ENCODE measurements around the gene PTPRG. TPM values are rescaled to one million over a fixed set of nuclear protein-coding genes. Genes with fewer than 3 reads are reported as not detected.

Gene PTPRG
- total RNA-seq, 1 donor from 2014 or later: 39.6 TPM

GRCh38 chr3:61730577-61731231 lies 169.3 kb downstream of the PTPRG start:
- H3K27ac ChIP-seq (ENCODE audit: low read depth, low read length): no peak overlapping the region
- no peak overlapping the region for H3K9ac ChIP-seq (ENCODE audit: low read length)
- DNase-seq (ENCODE audit: low read depth): no peak
- H4K20me1 ChIP-seq (ENCODE audit: insufficient read depth, low read length): peaks cover 44% of the 10 kb centered on the region
- Mint-ChIP-seq H3K4me1 (ENCODE audit: low read depth, unreplicated experiment) (peaks cover 5% of the 10 kb centered on the region), H3K36me3 (ENCODE audit: low read depth, unreplicated experiment) (no peaks in the 10 kb centered on the region), H3K27me3 (ENCODE audit: low read depth, unreplicated experiment) (no peaks in the 10 kb centered on the region), H3K27ac (ENCODE audit: unreplicated experiment) (no peak overlapping the region), H3K4me3 (ENCODE audit: unreplicated experiment) (no peak overlapping the region), H3K9me3 (ENCODE audit: unreplicated experiment) (no peaks in the 10 kb centered on the region)
- H3K4me3 ChIP-seq (ENCODE audit: insufficient read depth, low read depth, low read length): no peak overlapping the region
- H2AFZ ChIP-seq (ENCODE audit: low read depth, low read length): no peak overlapping the region
- H3K4me2 ChIP-seq (ENCODE audit: low read length): no peak overlapping the region
- FAIRE-seq: peak; percentile 5
- peaks cover 5% of the 10 kb centered on the region for H3K79me2 ChIP-seq (ENCODE audit: insufficient read depth, low read length)
- no peaks in the 10 kb centered on the region for H3K9me3 ChIP-seq (ENCODE audit: insufficient read depth, low read depth, low read length)
- TF ChIP-seq, protein P1, sequence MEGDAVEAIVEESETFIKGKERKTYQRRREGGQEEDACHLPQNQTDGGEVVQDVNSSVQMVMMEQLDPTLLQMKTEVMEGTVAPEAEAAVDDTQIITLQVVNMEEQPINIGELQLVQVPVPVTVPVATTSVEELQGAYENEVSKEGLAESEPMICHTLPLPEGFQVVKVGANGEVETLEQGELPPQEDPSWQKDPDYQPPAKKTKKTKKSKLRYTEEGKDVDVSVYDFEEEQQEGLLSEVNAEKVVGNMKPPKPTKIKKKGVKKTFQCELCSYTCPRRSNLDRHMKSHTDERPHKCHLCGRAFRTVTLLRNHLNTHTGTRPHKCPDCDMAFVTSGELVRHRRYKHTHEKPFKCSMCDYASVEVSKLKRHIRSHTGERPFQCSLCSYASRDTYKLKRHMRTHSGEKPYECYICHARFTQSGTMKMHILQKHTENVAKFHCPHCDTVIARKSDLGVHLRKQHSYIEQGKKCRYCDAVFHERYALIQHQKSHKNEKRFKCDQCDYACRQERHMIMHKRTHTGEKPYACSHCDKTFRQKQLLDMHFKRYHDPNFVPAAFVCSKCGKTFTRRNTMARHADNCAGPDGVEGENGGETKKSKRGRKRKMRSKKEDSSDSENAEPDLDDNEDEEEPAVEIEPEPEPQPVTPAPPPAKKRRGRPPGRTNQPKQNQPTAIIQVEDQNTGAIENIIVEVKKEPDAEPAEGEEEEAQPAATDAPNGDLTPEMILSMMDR (IDR thresholded peaks at IDR 0.05; ENCODE audit: insufficient read depth, low read depth, low read length): no peak
- no peak for TF ChIP-seq EZH2 (IDR thresholded peaks at IDR 0.05; ENCODE audit: insufficient read depth, low read length)
- no peaks in the 10 kb centered on the region for H3K27me3 ChIP-seq (ENCODE audit: insufficient read depth, low read length)
- no peaks in the 10 kb centered on the region for H3K36me3 ChIP-seq (ENCODE audit: insufficient read depth, low read length)
- H3K4me1 ChIP-seq (ENCODE audit: insufficient read depth, low read length): peaks cover 6% of the 10 kb centered on the region

GRCh38 chr3:61733000-61733399 lies 171.6 kb downstream of the PTPRG start:
- DNase-seq (ENCODE audit: low read depth) (no peak), FAIRE-seq (no peak)
- no peak overlapping the region for H2AFZ ChIP-seq (ENCODE audit: low read depth, low read length)
- no peaks in the 10 kb centered on the region for H3K27me3 Mint-ChIP-seq (ENCODE audit: low read depth, unreplicated experiment)
- H3K36me3 ChIP-seq (ENCODE audit: insufficient read depth, low read length): no peaks in the 10 kb centered on the region
- no peak overlapping the region for H3K9ac ChIP-seq (ENCODE audit: low read length)
- no peaks in the 10 kb centered on the region for H3K9me3 Mint-ChIP-seq (ENCODE audit: unreplicated experiment)
- no peaks in the 10 kb centered on the region for H3K9me3 ChIP-seq (ENCODE audit: insufficient read depth, low read depth, low read length)
- no peak overlapping the region for H3K27ac Mint-ChIP-seq (ENCODE audit: unreplicated experiment)
- peaks cover 37% of the 10 kb centered on the region for H4K20me1 ChIP-seq (ENCODE audit: insufficient read depth, low read length)
- no peaks in the 10 kb centered on the region for H3K36me3 Mint-ChIP-seq (ENCODE audit: low read depth, unreplicated experiment)
- H3K27me3 ChIP-seq (ENCODE audit: insufficient read depth, low read length): no peaks in the 10 kb centered on the region
- no peaks in the 10 kb centered on the region for H3K4me1 ChIP-seq (ENCODE audit: insufficient read depth, low read length)
- no peak overlapping the region for H3K4me3 ChIP-seq (ENCODE audit: insufficient read depth, low read depth, low read length)
- peaks cover 2% of the 10 kb centered on the region for H3K4me1 Mint-ChIP-seq (ENCODE audit: low read depth, unreplicated experiment)
- no peak overlapping the region for H3K4me3 Mint-ChIP-seq (ENCODE audit: unreplicated experiment)
- no peak overlapping the region for H3K4me2 ChIP-seq (ENCODE audit: low read length)
- H3K27ac ChIP-seq (ENCODE audit: low read depth, low read length): no peak overlapping the region
- no peak for TF ChIP-seq EZH2 (IDR thresholded peaks at IDR 0.05; ENCODE audit: insufficient read depth, low read length)
- TF ChIP-seq, protein P1 (IDR thresholded peaks at IDR 0.05; ENCODE audit: insufficient read depth, low read depth, low read length): no peak
- H3K79me2 ChIP-seq (ENCODE audit: insufficient read depth, low read length): no peaks in the 10 kb centered on the region

DNA sequence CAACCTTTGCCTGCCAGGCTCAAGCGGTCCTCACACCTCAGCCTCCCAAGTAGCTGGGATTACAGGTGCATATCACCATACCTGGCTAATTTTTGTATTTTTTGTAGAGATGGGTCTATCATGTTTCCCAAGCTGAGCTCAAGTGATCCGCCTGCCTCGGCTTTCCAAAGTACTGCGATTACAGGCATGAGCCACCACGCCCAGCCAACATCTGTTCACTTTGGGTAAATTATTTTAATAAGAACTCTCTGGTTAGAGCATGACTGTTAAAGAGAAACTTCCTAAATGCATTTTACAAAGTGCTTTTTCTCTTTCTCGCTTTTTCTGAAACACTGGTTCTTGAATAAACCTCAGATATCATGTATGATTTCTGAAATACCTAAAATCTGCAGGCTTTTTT lies 172.5 kb downstream of the PTPRG start:
- no peaks in the 10 kb centered on the region for H3K27me3 Mint-ChIP-seq (ENCODE audit: low read depth, unreplicated experiment)

More for the DNA sequence above, 172.5 kb downstream of the PTPRG start:
- Histone ChIP-seq H3K4me1 (ENCODE audit: insufficient read depth, low read length) (no peaks in the 10 kb centered on the region), H3K4me3 (ENCODE audit: insufficient read depth, low read depth, low read length) (no peak overlapping the region), H3K36me3 (ENCODE audit: insufficient read depth, low read length) (no peaks in the 10 kb centered on the region), H4K20me1 (ENCODE audit: insufficient read depth, low read length) (peaks cover 34% of the 10 kb centered on the region), H3K27me3 (ENCODE audit: insufficient read depth, low read length) (no peaks in the 10 kb centered on the region), H3K79me2 (ENCODE audit: insufficient read depth, low read length) (no peaks in the 10 kb centered on the region), H2AFZ (ENCODE audit: low read depth, low read length) (no peak overlapping the region), H3K9ac (ENCODE audit: low read length) (no peak overlapping the region), H3K9me3 (ENCODE audit: insufficient read depth, low read depth, low read length) (no peaks in the 10 kb centered on the region), H3K27ac (ENCODE audit: low read depth, low read length) (no peak overlapping the region), H3K4me2 (ENCODE audit: low read length) (no peak overlapping the region)
- Mint-ChIP-seq H3K4me3 (ENCODE audit: unreplicated experiment) (no peak overlapping the region), H3K36me3 (ENCODE audit: low read depth, unreplicated experiment) (no peaks in the 10 kb centered on the region), H3K27ac (ENCODE audit: unreplicated experiment) (no peak overlapping the region), H3K4me1 (ENCODE audit: low read depth, unreplicated experiment) (peaks cover 2% of the 10 kb centered on the region), H3K9me3 (ENCODE audit: unreplicated experiment) (no peaks in the 10 kb centered on the region)
- DNase-seq (ENCODE audit: low read depth) (no peak), FAIRE-seq (no peak)
- TF ChIP-seq EZH2 (IDR thresholded peaks at IDR 0.05; ENCODE audit: insufficient read depth, low read length): no peak
- TF ChIP-seq, protein P1 (IDR thresholded peaks at IDR 0.05; ENCODE audit: insufficient read depth, low read depth, low read length): no peak
